ENCODE measurements around the gene UNC13D.

DNA sequence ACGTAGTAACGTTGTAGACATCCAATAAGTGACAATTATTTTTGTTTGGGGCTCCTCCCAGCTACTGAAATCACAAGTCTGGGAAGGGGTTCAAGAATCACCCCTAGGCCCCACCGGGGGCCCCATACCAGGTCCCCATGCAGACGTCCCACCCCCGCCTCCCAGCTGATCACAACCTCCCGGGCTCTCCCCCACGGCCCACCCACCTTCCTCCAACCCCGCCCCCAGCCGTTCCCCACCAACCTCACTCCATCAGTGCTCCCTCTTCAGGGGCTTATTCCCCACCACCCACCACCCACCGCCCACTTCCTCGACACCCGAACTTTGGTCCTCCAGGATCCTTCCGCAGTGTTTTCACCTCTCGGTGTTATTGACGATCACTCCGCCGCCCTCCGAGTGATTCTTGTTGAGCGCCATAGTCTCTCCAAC, 10.7 kb upstream of the UNC13D start:
- TF ChIP-seq EZH2 (IDR thresholded peaks at IDR 0.05): no peak
- TF ChIP-seq CTCF (IDR thresholded peaks at IDR 0.05 in 2 of 3, conservative IDR thresholded peaks at IDR 0.05 in 1 of 3; ENCODE audit: borderline replicate concordance in 1 of 3, insufficient read depth in 1 of 3, low read depth in 2 of 3, low read length in 2 of 3): no peak
- no peak for TF ChIP-seq TCF7L2 (IDR thresholded peaks at IDR 0.05; ENCODE audit: borderline replicate concordance, extremely low read depth, insufficient read depth, insufficient read length)
- TF ChIP-seq SRF (IDR thresholded peaks at IDR 0.05; ENCODE audit: low read depth): no peak
- TF ChIP-seq EZH2phosphoT487 (IDR thresholded peaks at IDR 0.05; ENCODE audit: borderline replicate concordance): no peak
- no peak for TF ChIP-seq YY1 (IDR thresholded peaks at IDR 0.05; ENCODE audit: extremely low read depth, insufficient replicate concordance, low read depth, low read length)
- TF ChIP-seq REST (IDR thresholded peaks at IDR 0.05; ENCODE audit: low read depth): no peak
- TF ChIP-seq EGR1 (IDR thresholded peaks at IDR 0.05; ENCODE audit: low read depth): no peak
- TF ChIP-seq ELF1 (IDR thresholded peaks at IDR 0.05; ENCODE audit: borderline replicate concordance, low read depth): no peak
- TF ChIP-seq CEBPB (IDR thresholded peaks at IDR 0.05; ENCODE audit: low read depth): no peak
- TF ChIP-seq ZFX (IDR thresholded peaks at IDR 0.05): no peak
